HepG2 (cell line): ENCODE measurements around the gene TRPC4AP.

ENCODE experiments used
- CTCF ChIP-seq: sonication (generic); formaldehyde crosslinking; IDR thresholded peaks from 2 replicates; pipeline ENCODE4 v1.5.0; 2020; ENCODE audit warnings: mild to moderate bottlenecking, missing genetic modification reagents, moderate library complexity
- MEF2D ChIP-seq: sonication (generic); formaldehyde crosslinking; IDR thresholded peaks from 2 replicates; pipeline ENCODE4 v1.5.1; 2020; ENCODE audit warnings: mild to moderate bottlenecking, missing genetic modification reagents
- PHF8 ChIP-seq: sonication (generic); formaldehyde crosslinking; IDR thresholded peaks from 2 replicates; pipeline ENCODE4 v1.5.0; 2020; ENCODE audit warnings: missing genetic modification reagents
- ZKSCAN8 ChIP-seq: IDR thresholded peaks from 2 replicates; pipeline ENCODE4 v1.6.1; 2016; ENCODE audit warnings: borderline replicate concordance, missing genetic modification reagents, missing compliant biosample characterization

GRCh38 chr20:34995696-34996095 lies 96.9 kb downstream of the TRPC4AP start:
- TF ChIP-seq ZKSCAN8 (CRISPR knock-in tag) (no peak), MEF2D (CRISPR knock-in tag) (no peak), CTCF (CRISPR knock-in tag) (no peak), PHF8 (CRISPR knock-in tag) (no peak)
